Suprapubic skin (tissue), 4 donors: ENCODE results near the gene ADM. TPM values are rescaled to one million over a fixed set of nuclear protein-coding genes. Genes with fewer than 3 reads are reported as not detected.
A peak's percentile ranks its signal among the peaks of the same experiment; 100 is the strongest.

Source experiments
- DNase-seq, 2 donors: peaks; one replicate each; pipeline ENCODE4 v3.0.0-alpha.2; 2019; ENCODE audit warnings: low spot score in 2 of 2
- H3K27ac ChIP-seq: fragments of 200-600 bp; sonication (generic); one replicate; pipeline ENCODE4 v1.5.1; 2019
- H3K27me3 ChIP-seq: fragments of 200-600 bp; sonication (generic); one replicate; pipeline ENCODE4 v1.5.1; 2019
- H3K36me3 ChIP-seq: fragments of 200-600 bp; sonication (generic); one replicate; pipeline ENCODE4 v1.5.1; 2019
- H3K4me1 ChIP-seq: fragments of 200-600 bp; sonication (generic); one replicate; pipeline ENCODE4 v1.5.1; 2019
- H3K4me3 ChIP-seq: fragments of 200-600 bp; sonication (generic); one replicate; pipeline ENCODE4 v1.5.1; 2019; ENCODE audit warnings: mild to moderate bottlenecking
- H3K9me3 ChIP-seq: fragments of 200-600 bp; sonication (generic); one replicate; pipeline ENCODE4 v1.5.1; 2019
- EP300 ChIP-seq: sonication (generic); formaldehyde crosslinking; IDR thresholded peaks from one replicate; pipeline ENCODE4 v1.6.1; 2017; ENCODE audit warnings: antibody characterized with exemption
- POLR2A ChIP-seq, 2 donors: fragments of 450-650 bp; IDR thresholded peaks; one replicate each; pipeline ENCODE4 v1.6.1; 2017; ENCODE audit warnings: antibody characterized with exemption in 2 of 2, mild to moderate bottlenecking in 2 of 2, moderate library complexity in 2 of 2
- POLR2AphosphoS5 ChIP-seq, 3 donors: sonication (generic); formaldehyde crosslinking; IDR thresholded peaks; one replicate each; pipeline ENCODE4 v1.6.1; 2017; ENCODE audit warnings: antibody characterized with exemption in 3 of 3
- WGBS: methylation state at CpG from one replicate; pipeline ENCODE4 v1.1.5; 2018; 5-methylcytosine and 5-hydroxymethylcytosine counted together
- total RNA-seq, 4 donors: library from RNA; depleted of rRNA; stranded (reverse); fragments of >200 nt; gene quantifications; one replicate each; pipeline ENCODE4 v1.1.0, GENCODE V29; 2016
- TF ChIP-seq, protein P1 (sequence below), 2 donors: fragments of 200-600 bp in 1 of 2; fragments of 450-650 bp in 1 of 2; sonication (generic) in 1 of 2; IDR thresholded peaks; one replicate each; pipeline ENCODE4 v1.5.1; 2016 to 2019; ENCODE audit warnings: antibody characterized with exemption in 2 of 2, mild to moderate bottlenecking in 1 of 2, moderate library complexity in 1 of 2

Gene ADM
- total RNA-seq, 4 donors from 2014 or later: 48.7 to 140 (median 69.0) TPM

DNA sequence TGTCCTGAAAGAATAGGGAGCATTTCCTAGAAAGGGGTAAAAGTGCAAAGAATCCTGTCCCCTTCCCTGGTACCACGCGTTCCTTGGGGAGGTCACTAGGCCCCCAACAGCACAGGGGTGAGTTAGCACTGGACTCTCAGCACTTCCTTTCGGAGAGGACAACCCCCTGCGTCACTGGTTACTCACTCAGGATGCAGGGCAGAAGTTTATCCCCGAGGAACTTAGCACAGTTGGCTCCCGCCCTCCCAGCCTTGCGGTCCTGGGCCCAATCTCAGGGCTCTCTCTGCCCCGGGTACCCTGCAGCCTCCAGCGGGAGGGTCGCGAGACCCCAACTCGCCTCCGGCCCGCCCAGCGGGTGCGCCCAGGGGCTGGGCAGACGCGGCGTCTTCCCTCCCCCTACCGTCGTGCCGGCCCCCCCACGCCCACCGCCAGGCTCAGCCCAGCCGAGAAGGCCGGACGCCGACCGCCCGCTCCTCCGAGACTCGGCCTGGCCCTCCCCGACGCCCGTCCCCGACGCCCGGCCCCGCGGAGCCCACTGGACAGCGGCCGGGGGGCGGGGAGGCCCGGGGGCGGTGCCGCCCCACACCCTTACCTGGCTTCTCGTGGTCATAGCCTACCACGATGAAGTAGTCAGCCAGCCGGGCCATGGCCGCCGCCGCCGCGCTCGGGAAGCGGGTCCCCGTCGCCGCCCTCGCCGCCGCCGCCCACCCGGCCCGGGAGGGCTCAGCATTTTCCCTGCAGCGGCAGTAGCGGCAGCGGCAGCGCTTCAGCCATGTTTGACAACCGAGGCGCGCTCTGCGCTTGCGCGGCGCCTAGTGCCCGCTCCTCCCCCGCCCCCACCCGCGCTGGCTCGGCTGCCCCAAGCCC, 11.2 kb upstream of the ADM start, which contains the start of gene SBF2:
Gene SBF2 (minus strand): TSS at position 797 of the 867 bp plus-strand sequence. CDS start 150 bp downstream, at position 647.
- TF ChIP-seq POLR2AphosphoS5 (IDR thresholded peaks at IDR 0.05): peak in 2 of 3 donors; percentile 42 to 69
- no peak for TF ChIP-seq EP300
- TF ChIP-seq POLR2A (IDR thresholded peaks at IDR 0.05): peak in 1 of 2 donors; percentile 90
- TF ChIP-seq, protein P1, sequence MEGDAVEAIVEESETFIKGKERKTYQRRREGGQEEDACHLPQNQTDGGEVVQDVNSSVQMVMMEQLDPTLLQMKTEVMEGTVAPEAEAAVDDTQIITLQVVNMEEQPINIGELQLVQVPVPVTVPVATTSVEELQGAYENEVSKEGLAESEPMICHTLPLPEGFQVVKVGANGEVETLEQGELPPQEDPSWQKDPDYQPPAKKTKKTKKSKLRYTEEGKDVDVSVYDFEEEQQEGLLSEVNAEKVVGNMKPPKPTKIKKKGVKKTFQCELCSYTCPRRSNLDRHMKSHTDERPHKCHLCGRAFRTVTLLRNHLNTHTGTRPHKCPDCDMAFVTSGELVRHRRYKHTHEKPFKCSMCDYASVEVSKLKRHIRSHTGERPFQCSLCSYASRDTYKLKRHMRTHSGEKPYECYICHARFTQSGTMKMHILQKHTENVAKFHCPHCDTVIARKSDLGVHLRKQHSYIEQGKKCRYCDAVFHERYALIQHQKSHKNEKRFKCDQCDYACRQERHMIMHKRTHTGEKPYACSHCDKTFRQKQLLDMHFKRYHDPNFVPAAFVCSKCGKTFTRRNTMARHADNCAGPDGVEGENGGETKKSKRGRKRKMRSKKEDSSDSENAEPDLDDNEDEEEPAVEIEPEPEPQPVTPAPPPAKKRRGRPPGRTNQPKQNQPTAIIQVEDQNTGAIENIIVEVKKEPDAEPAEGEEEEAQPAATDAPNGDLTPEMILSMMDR (IDR thresholded peaks at IDR 0.05): no peak
- Histone ChIP-seq H3K27me3 (no peaks in the 10 kb centered on the region), H3K4me3 (peak within 1 kb of the TSS; percentile 92), H3K36me3 (no peaks in the 10 kb centered on the region), H3K9me3 (no peaks in the 10 kb centered on the region), H3K27ac (peak within 1 kb of the TSS; percentile 95), H3K4me1 (peaks cover 32% of the 10 kb centered on the region)
- WGBS: under 1% methylated on average over 15 of the region's 81 CpGs
- peak; percentile 87 to 90 for DNase-seq

DNA sequence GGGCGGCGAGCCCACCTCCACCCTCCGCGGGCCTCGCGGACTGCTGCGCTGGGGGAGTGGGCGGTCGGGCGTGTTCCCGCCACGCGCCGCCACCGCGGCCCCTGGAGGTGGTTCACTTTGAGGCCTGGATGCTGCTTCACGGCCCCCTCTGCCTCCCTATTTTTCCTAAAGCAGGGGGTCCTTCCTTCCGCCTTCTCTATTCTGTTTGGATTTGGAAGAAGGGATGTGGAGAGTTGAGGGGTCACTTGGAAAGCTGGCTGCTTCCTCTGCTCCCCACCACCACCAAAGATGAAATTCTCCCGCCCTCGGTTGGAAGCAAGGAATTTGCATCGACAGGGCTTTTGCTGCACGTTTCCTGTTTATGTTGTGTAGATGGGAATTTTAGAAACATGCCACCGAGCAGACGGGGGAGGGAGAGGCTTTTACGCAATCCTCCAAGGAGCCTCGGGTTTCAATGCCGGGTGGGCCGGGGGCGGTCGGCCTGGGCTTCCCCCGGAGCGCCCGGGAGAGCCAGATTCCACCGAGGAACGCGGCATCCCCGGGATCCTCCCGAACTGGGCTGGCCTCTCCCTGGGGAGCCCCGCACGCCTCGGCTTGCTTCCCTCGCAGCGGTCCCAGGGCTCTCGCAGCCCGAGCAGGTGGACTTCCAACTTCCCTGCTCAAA, 10.5 kb upstream of the ADM start:
- DNase-seq: peak; percentile 80 to 83
- H3K27me3 ChIP-seq: no peaks in the 10 kb centered on the region
- whole genome bisulfite sequencing: 1% methylated on average over 12 of the region's 45 CpGs
- peaks cover 32% of the 10 kb centered on the region for H3K4me1 ChIP-seq
- peak overlapping the region; percentile 92 for H3K4me3 ChIP-seq
- H3K9me3 ChIP-seq: no peaks in the 10 kb centered on the region
- TF ChIP-seq POLR2A (IDR thresholded peaks at IDR 0.05) (no peak), EP300 (no peak), POLR2AphosphoS5 (IDR thresholded peaks at IDR 0.05) (no peak)
- TF ChIP-seq, protein P1 (IDR thresholded peaks at IDR 0.05): no peak
- H3K27ac ChIP-seq: peak overlapping the region; percentile 95
- no peaks in the 10 kb centered on the region for H3K36me3 ChIP-seq

DNA sequence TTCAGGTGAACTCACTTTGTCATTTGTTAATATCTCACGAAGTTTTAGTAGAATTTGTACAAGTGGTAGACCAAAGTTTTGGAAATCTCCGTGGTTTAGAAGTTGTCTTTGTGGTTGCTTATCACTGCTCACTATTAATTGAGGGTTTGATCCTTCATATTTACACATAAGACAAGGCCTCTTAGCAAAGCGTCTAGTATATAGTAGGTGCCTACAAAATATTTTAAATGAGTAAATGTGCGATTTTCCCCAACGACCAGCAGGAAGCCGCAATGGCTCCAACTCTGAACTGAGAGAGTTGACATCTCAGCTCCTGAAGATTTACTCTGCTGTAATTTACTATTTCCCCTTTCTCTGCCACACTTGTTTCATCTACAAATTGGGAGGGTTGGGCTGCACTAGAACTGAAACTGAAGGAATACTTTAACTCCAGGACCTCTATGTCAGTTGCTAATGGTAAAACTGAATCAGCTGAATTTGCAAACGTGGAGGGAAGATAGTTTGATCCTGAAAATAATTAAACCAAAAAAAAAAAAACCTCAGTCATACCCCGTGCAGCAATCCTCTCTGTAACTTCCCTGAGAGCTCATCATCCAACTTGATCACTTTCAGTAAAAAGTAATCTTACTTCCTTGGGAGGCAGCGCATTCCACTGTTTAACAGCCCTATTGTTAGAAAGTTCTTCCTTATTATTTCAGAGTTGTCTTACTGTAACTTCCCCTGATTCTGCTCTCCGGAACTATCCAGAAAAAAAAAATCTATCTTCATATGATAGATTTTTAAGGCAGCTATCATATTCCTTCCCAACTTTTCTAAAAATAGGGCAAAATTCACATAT, 9.6 kb upstream of the ADM start:
- H3K27ac ChIP-seq: peak overlapping the region; percentile 95
- peak overlapping the region; percentile 92 for H3K4me3 ChIP-seq
- TF ChIP-seq EP300 (no peak), POLR2A (IDR thresholded peaks at IDR 0.05) (no peak), POLR2AphosphoS5 (IDR thresholded peaks at IDR 0.05) (no peak)
- TF ChIP-seq, protein P1 (IDR thresholded peaks at IDR 0.05): no peak
- WGBS: 46% methylated on average over 10 of the region's 10 CpGs
- no peaks in the 10 kb centered on the region for H3K27me3 ChIP-seq
- DNase-seq: no peak
- H3K9me3 ChIP-seq: no peaks in the 10 kb centered on the region
- H3K36me3 ChIP-seq: no peaks in the 10 kb centered on the region
- H3K4me1 ChIP-seq: peaks cover 32% of the 10 kb centered on the region

DNA sequence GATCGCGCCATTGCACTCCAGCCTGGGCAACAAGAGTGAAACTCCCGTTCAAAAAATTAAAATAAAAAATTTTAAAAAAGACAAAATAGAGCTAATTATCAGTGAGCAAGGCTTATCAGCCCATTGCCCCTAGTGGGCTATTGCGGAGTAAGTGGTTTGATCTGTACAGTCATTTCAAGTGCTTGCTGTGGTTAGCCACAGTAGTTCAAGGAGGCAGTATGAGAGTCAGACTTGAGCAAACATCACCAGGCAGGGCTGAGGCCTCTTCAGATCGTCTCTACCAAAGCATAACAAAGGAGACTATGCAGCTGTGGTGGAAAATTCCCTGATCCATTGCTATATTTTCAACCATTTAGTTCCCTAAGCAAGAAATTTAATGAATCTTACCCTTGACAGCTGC, 6.5 kb upstream of the ADM start:
- DNase-seq: no peak
- no peaks in the 10 kb centered on the region for H3K36me3 ChIP-seq
- TF ChIP-seq EP300 (no peak), POLR2A (IDR thresholded peaks at IDR 0.05) (no peak), POLR2AphosphoS5 (IDR thresholded peaks at IDR 0.05) (no peak)
- TF ChIP-seq, protein P1 (IDR thresholded peaks at IDR 0.05): no peak
- H3K4me1 ChIP-seq: peaks cover 19% of the 10 kb centered on the region
- no peak overlapping the region for H3K4me3 ChIP-seq
- no peak overlapping the region for H3K27ac ChIP-seq
- 82% methylated on average over 5 of the region's 5 CpGs for WGBS
- H3K9me3 ChIP-seq: no peaks in the 10 kb centered on the region
- H3K27me3 ChIP-seq: no peaks in the 10 kb centered on the region
